Measurements from ENCODE around the gene FBXO44. TPM values are rescaled to one million over a fixed set of nuclear protein-coding genes. Genes with fewer than 3 reads are reported as not detected.

FBXO44 gene
- total RNA-seq, 1 experiment from 2014 or later = 60.9 TPM

DNA sequence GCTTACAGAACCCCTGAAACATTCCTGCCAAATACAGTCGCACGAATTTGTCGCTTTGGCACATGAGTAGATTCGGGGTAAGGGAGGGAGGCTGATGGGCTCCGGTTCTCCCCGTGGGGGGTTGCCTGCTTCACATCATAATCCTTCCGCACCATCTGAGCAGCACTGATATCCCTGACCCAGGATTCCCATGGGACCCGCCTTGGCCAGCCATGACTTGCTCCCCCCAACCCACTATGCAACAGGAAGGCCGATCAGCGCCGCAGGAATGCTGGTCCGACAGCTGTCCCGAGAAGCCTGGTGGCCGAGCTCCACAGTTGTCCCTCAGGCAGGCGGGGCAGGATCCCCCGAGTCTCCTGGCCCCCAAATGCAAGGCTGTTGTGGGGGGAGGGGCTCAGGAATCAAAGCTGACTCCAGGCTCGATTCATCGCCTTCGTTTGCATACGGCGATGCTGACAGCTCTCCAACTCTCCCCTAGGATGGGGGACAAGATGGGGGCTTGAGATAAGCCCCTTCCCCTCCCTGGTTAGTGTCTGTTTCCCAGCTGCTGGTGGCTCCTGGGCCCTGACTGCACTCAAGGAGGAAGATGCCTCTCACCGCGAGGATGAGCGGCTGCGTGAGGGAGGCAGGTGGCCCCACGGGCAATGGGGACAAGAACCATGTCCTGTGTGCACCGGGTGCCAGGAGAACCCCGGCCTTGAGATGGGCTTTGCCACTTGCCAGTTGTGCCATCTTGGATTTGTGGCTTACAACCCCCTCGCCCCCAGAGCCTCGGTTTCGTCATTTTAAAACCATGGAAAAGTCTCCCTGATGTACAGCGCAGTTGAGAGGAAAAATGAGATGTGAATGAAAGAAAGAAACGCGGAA is 46.2 kb downstream of the FBXO44 start:
- Histone ChIP-seq H3K9me3 (ENCODE audit: control insufficient read depth in 1 of 2, insufficient read depth in 1 of 2, low read depth in 1 of 2, low read length in 2 of 2) (no peaks in the 10 kb centered on the region), H3K36me3 (ENCODE audit: control insufficient read depth in 1 of 2, insufficient read depth in 2 of 2, low read length in 2 of 2) (no peaks in the 10 kb centered on the region), H3K4me2 (ENCODE audit: low read length) (no peak overlapping the region), H3K4me1 (ENCODE audit: control insufficient read depth in 1 of 2, insufficient read depth in 2 of 2, low read length in 2 of 2) (no peaks in the 10 kb centered on the region), H2AFZ (ENCODE audit: low read depth, low read length, poor library complexity, severe bottlenecking) (no peak overlapping the region), H3K27ac (ENCODE audit: low read depth, low read length) (no peak overlapping the region), H3K9me2 (ENCODE audit: insufficient read depth) (no peaks in the 10 kb centered on the region), H3K27me3 (ENCODE audit: insufficient read depth, low read length) (no peaks in the 10 kb centered on the region), H3K4me3 (replicated peaks in 1 of 2; ENCODE audit: low read depth in 1 of 2, low read length in 2 of 2) (no peak overlapping the region), H4K20me1 (ENCODE audit: insufficient read depth) (no peaks in the 10 kb centered on the region), H3K9ac (ENCODE audit: low read length) (no peak overlapping the region), H3K79me2 (ENCODE audit: insufficient read depth, low read length) (no peaks in the 10 kb centered on the region)
- intact Hi-C loops (cut with micrococcal nuclease) = no loop called here
- no peak for DNase-seq (ENCODE audit: low read depth, low spot score)
- RAD21 ChIA-PET (ENCODE audit: low non-redundant PET in 1 of 2, low total read pairs in 2 of 2, uncharacterized antibody in 2 of 2, unreplicated experiment in 2 of 2) = no interaction called here
- CTCF ChIA-PET = no interaction called here
- no TSS peak for BruUV-seq (replicated peaks)
- POLR2A ChIA-PET = no interaction called here
- ATAC-seq = no peak
- TF ChIP-seq TCF7L2 (IDR thresholded peaks at IDR 0.05; ENCODE audit: borderline replicate concordance, extremely low read depth, insufficient read depth, insufficient read length) (no peak), JUND (IDR thresholded peaks at IDR 0.05) (no peak), FOSL1 (IDR thresholded peaks at IDR 0.05; ENCODE audit: low read depth) (no peak), EZH2phosphoT487 (IDR thresholded peaks at IDR 0.05; ENCODE audit: borderline replicate concordance) (no peak), ZFX (IDR thresholded peaks at IDR 0.05) (no peak), POLR2A (IDR thresholded peaks at IDR 0.05; ENCODE audit: borderline replicate concordance, extremely low read depth, insufficient read depth, insufficient read length) (no peak), EZH2 (IDR thresholded peaks at IDR 0.05) (no peak), EGR1 (IDR thresholded peaks at IDR 0.05; ENCODE audit: low read depth) (no peak), ZNF274 (IDR thresholded peaks at IDR 0.05; ENCODE audit: low read depth, low read length) (no peak), POLR2AphosphoS5 (IDR thresholded peaks at IDR 0.05; ENCODE audit: low read depth, low read length) (no peak), SP1 (IDR thresholded peaks at IDR 0.05; ENCODE audit: low read depth) (no peak)
- TF ChIP-seq, protein P1, sequence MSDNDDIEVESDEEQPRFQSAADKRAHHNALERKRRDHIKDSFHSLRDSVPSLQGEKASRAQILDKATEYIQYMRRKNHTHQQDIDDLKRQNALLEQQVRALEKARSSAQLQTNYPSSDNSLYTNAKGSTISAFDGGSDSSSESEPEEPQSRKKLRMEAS (IDR thresholded peaks at IDR 0.05) = no peak
- TF ChIP-seq, protein P2, sequence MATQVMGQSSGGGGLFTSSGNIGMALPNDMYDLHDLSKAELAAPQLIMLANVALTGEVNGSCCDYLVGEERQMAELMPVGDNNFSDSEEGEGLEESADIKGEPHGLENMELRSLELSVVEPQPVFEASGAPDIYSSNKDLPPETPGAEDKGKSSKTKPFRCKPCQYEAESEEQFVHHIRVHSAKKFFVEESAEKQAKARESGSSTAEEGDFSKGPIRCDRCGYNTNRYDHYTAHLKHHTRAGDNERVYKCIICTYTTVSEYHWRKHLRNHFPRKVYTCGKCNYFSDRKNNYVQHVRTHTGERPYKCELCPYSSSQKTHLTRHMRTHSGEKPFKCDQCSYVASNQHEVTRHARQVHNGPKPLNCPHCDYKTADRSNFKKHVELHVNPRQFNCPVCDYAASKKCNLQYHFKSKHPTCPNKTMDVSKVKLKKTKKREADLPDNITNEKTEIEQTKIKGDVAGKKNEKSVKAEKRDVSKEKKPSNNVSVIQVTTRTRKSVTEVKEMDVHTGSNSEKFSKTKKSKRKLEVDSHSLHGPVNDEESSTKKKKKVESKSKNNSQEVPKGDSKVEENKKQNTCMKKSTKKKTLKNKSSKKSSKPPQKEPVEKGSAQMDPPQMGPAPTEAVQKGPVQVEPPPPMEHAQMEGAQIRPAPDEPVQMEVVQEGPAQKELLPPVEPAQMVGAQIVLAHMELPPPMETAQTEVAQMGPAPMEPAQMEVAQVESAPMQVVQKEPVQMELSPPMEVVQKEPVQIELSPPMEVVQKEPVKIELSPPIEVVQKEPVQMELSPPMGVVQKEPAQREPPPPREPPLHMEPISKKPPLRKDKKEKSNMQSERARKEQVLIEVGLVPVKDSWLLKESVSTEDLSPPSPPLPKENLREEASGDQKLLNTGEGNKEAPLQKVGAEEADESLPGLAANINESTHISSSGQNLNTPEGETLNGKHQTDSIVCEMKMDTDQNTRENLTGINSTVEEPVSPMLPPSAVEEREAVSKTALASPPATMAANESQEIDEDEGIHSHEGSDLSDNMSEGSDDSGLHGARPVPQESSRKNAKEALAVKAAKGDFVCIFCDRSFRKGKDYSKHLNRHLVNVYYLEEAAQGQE (IDR thresholded peaks at IDR 0.05; ENCODE audit: low read depth) = no peak
